ENCODE data around the gene MYCT1. TPM values are rescaled to one million over a fixed set of nuclear protein-coding genes. Genes with fewer than 3 reads are reported as not detected.

Gene MYCT1
- total RNA-seq, 1 donor from 2014 or later, result 9.6 TPM

DNA sequence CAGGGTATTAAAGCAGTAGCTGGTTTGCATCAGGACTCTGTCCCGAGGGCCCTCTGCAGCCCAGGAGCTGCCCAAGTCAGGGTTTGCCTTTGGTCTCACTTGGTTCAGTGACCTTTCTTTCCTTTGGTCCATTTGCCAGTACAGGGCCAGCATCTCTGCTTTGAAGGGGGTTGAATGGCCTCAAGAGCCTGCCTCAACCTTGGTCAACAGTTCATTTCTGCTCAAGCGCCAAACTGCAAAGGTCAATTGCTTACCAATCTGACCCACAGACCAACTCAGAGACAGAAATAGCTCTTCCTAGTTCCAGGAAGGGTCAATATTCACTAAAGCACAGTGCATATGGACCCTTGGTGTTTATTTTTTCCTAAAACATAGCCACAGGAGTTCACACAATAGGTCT, 72.3 kb downstream of the MYCT1 start:
- H3K27me3 ChIP-seq (ENCODE audit: control insufficient read depth, insufficient read depth, low read length), result no peaks in the 10 kb centered on the region
- no peaks in the 10 kb centered on the region for H3K36me3 ChIP-seq (ENCODE audit: control insufficient read depth, insufficient read depth, low read length)
- no peak overlapping the region for H3K4me3 ChIP-seq (ENCODE audit: low read depth, low read length)
- DNase-seq (ENCODE audit: low read depth), result no peak
- no peak for TF ChIP-seq CTCF (IDR thresholded peaks at IDR 0.05; ENCODE audit: insufficient read depth, low read length, poor library complexity, severe bottlenecking)

- Histone ChIP-seq H3K27me3 (ENCODE audit: control insufficient read depth, insufficient read depth, low read length) (no peaks in the 10 kb centered on the region), H3K36me3 (ENCODE audit: control insufficient read depth, insufficient read depth, low read length) (no peaks in the 10 kb centered on the region), H3K4me3 (ENCODE audit: low read depth, low read length) (no peak overlapping the region)
- no peak for DNase-seq (ENCODE audit: low read depth)
- TF ChIP-seq CTCF (IDR thresholded peaks at IDR 0.05; ENCODE audit: insufficient read depth, low read length, poor library complexity, severe bottlenecking), result no peak
These were observed 73.5 kb downstream of the MYCT1 start for GRCh38 chr6:152771061-152771687.

Other genes with a start within 250 kb of the MYCT1 start
- 43.1 and 67.9 TPM in 2 replicates for gene SYNE1, start 60.5 kb upstream of the MYCT1 start, total RNA-seq
- 6.5 and 7.1 TPM in 2 replicates for gene VIP, start 52.9 kb downstream of the MYCT1 start, total RNA-seq

Data from kidney epithelial cell (primary cell).